Caco-2 (cell line): ENCODE data around the gene WDR76. TPM values are rescaled to one million over a fixed set of nuclear protein-coding genes. Genes with fewer than 3 reads are reported as not detected.

Source experiments
- BruUV-seq: library from RNA; stranded (reverse); fragments of 400-500 nt; replicated peaks from 2 replicates; lab custom pipeline; 2021; lab: Mats Ljungman, UMichigan
- CTCF ChIA-PET: fragments of 300-600 bp; sonication (Branson Sonifier 250); formaldehyde crosslinking; loops from one replicate; lab custom pipeline; 2022; ENCODE audit warnings: antibody characterized with exemption; lab: Charles Lee
- POLR2A ChIA-PET: fragments of 300-600 bp; sonication (Branson Sonifier 250); formaldehyde crosslinking; loops from one replicate; lab custom pipeline; 2022; ENCODE audit warnings: antibody characterized with exemption; lab: Charles Lee
- DNase-seq, 2 experiments: peaks; one replicate each; pipeline versions ENCODE4 v3.0.0 to v3.0.0-alpha.2; 2020 to 2022
- H3K27me3 ChIP-seq: replicated peaks from 2 replicates; pipeline ENCODE4 v1.6.0; 2011; ENCODE audit warnings: low read length; ENCODE audit not compliant: control insufficient read depth, insufficient read depth
- H3K36me3 ChIP-seq: 2 replicates; pipeline ENCODE4 v1.5.1; 2011; ENCODE audit warnings: low read length; ENCODE audit not compliant: control insufficient read depth, insufficient read depth
- H3K4me1 ChIP-seq: fragments of 250-450 bp; sonication (Bioruptor Pico); 2 replicates; pipeline ENCODE4 v1.5.1; 2020; ENCODE audit warnings: mild to moderate bottlenecking
- H3K4me3 ChIP-seq: 2 replicates; pipeline ENCODE4 v1.5.1; 2011; ENCODE audit warnings: low read depth, mild to moderate bottlenecking, control low read depth, low read length
- H3K9me3 ChIP-seq: fragments of 250-450 bp; sonication (Bioruptor Pico); 2 replicates; pipeline ENCODE4 v1.5.1; 2020; ENCODE audit warnings: mild to moderate bottlenecking, moderate library complexity
- H3K27ac Mint-ChIP-seq: one replicate; pipeline ENCODE4 v1.8.0; 2022; ENCODE audit warnings: mixed read lengths; ENCODE audit not compliant: unreplicated experiment
- H3K27me3 Mint-ChIP-seq: one replicate; pipeline ENCODE4 v1.8.0; 2022; ENCODE audit warnings: mixed read lengths; ENCODE audit not compliant: insufficient read depth, unreplicated experiment
- H3K36me3 Mint-ChIP-seq: one replicate; pipeline ENCODE4 v1.8.0; 2022; ENCODE audit warnings: mild to moderate bottlenecking, mixed read lengths; ENCODE audit not compliant: insufficient read depth, unreplicated experiment
- H3K4me1 Mint-ChIP-seq: one replicate; pipeline ENCODE4 v1.8.0; 2022; ENCODE audit warnings: low read depth, mixed read lengths; ENCODE audit not compliant: unreplicated experiment
- H3K4me3 Mint-ChIP-seq: one replicate; pipeline ENCODE4 v1.8.0; 2022; ENCODE audit warnings: mild to moderate bottlenecking, moderate library complexity, mixed read lengths; ENCODE audit not compliant: unreplicated experiment
- H3K9me3 Mint-ChIP-seq: one replicate; pipeline ENCODE4 v1.8.0; 2022; ENCODE audit warnings: mixed read lengths; ENCODE audit not compliant: unreplicated experiment
- CTCF ChIP-seq, 2 experiments: fragments of 200-600 bp in 1 of 2; IDR thresholded peaks; 1 replicate in 1 of 2; 2 replicates in 1 of 2; pipeline versions ENCODE4 v1.5.1 to v1.8.0; 2011 to 2022; ENCODE audit warnings: antibody characterized with exemption in 1 of 2, control low read depth in 1 of 2, inconsistent platforms in 1 of 2, low read depth in 1 of 2, low read length in 1 of 2, mild to moderate bottlenecking in 1 of 2, moderate library complexity in 1 of 2; ENCODE audit not compliant: insufficient read depth in 1 of 2, severe bottlenecking in 1 of 2, unreplicated experiment in 1 of 2
- intact Hi-C: fragments of 100-400 bp; cut with micrococcal nuclease; formaldehyde crosslinking; loops from one replicate; pipeline ENCODE4 v1.10.0; 2022; ENCODE audit not compliant: unreplicated experiment
- total RNA-seq: library from RNA; stranded (reverse); gene quantifications from 2 replicates; pipeline ENCODE4 v1.2.3, GENCODE V29; 2022

WDR76 gene
- total RNA-seq, 1 experiment from 2014 or later = 26.9 TPM

GRCh38 chr15:43873651-43874050 lies 46.8 kb downstream of the WDR76 start:
- no TSS peak for BruUV-seq
- Histone ChIP-seq H3K4me3 (no peak overlapping the region), H3K4me1 (peaks cover 21% of the 10 kb centered on the region), H3K9me3 (no peaks in the 10 kb centered on the region), H3K36me3 (no peaks in the 10 kb centered on the region; the same call in none of the 2 replicates), H3K27me3 (no peaks in the 10 kb centered on the region)
- Mint-ChIP-seq H3K27me3 (no peaks in the 10 kb centered on the region), H3K4me3 (no peak overlapping the region), H3K36me3 (peaks cover 73% of the 10 kb centered on the region), H3K27ac (no peak overlapping the region), H3K4me1 (peaks cover 14% of the 10 kb centered on the region), H3K9me3 (no peaks in the 10 kb centered on the region)
- POLR2A ChIA-PET = no interaction called here
- intact Hi-C loops = loop anchor here (10.0 kb wide), 1 partner anchor 631 kb away; no protein-coding TSS in a partner anchor
- DNase-seq = no peak
- TF ChIP-seq CTCF (IDR thresholded peaks at IDR 0.05; ENCODE audit: insufficient read depth in 1 of 2, low read depth in 1 of 2, low read length in 1 of 2, severe bottlenecking in 1 of 2, unreplicated experiment in 1 of 2) = no peak
- CTCF ChIA-PET = interaction anchor here (0.6 kb wide), 1 partner anchor 19 kb away, joined by 5 read pairs; no protein-coding TSS in a partner anchor

GRCh38 chr15:43876872-43877271 lies 50.1 kb downstream of the WDR76 start:
- no peaks in the 10 kb centered on the region for H3K27me3 ChIP-seq
- CTCF ChIA-PET = interaction anchor here (1.5 kb wide), 1 partner anchor 26 kb away, joined by 5 read pairs; no protein-coding TSS in a partner anchor

GRCh38 chr15:43877371-43877770 lies 50.6 kb downstream of the WDR76 start:
- no peaks in the 10 kb centered on the region for H3K9me3 Mint-ChIP-seq
- Histone ChIP-seq H3K27me3 (no peaks in the 10 kb centered on the region), H3K4me1 (peaks cover 40% of the 10 kb centered on the region), H3K4me3 (no peak overlapping the region), H3K36me3 (no peaks in the 10 kb centered on the region; the same call in none of the 2 replicates), H3K9me3 (no peaks in the 10 kb centered on the region)
- H3K27me3 Mint-ChIP-seq = no peaks in the 10 kb centered on the region
- DNase-seq = peak; percentile 61 to 69
- peaks cover 20% of the 10 kb centered on the region for H3K4me1 Mint-ChIP-seq
- no peak for TF ChIP-seq CTCF (IDR thresholded peaks at IDR 0.05; ENCODE audit: insufficient read depth in 1 of 2, low read depth in 1 of 2, low read length in 1 of 2, severe bottlenecking in 1 of 2, unreplicated experiment in 1 of 2)
- H3K27ac Mint-ChIP-seq = peak overlapping the region; percentile 43
- no TSS peak for BruUV-seq
- H3K36me3 Mint-ChIP-seq = peaks cover 83% of the 10 kb centered on the region
- POLR2A ChIA-PET = interaction anchor here (0.7 to 1.0 kb wide), 2 partner anchors 11 to 30 kb away, joined by 3 to 5 read pairs; no protein-coding TSS in a partner anchor
- intact Hi-C loops = loop anchor here (1.0 to 10.0 kb wide), 2 partner anchors 12 to 627 kb away; no protein-coding TSS in a partner anchor
- H3K4me3 Mint-ChIP-seq = no peak overlapping the region
- CTCF ChIA-PET = interaction anchor here (1.5 kb wide), 1 partner anchor 26 kb away, joined by 5 read pairs; no protein-coding TSS in a partner anchor

More at GRCh38 chr15:43876872-43877271, 50.1 kb downstream of the WDR76 start:
- intact Hi-C loops = loop anchor here (1.0 to 10.0 kb wide), 2 partner anchors 12 to 628 kb away; no protein-coding TSS in a partner anchor
- Mint-ChIP-seq H3K27me3 (no peaks in the 10 kb centered on the region), H3K4me3 (no peak overlapping the region), H3K36me3 (peaks cover 81% of the 10 kb centered on the region), H3K27ac (peak overlapping the region; percentile 43), H3K9me3 (no peaks in the 10 kb centered on the region), H3K4me1 (peaks cover 20% of the 10 kb centered on the region)
- H3K4me1 ChIP-seq = peaks cover 40% of the 10 kb centered on the region
- POLR2A ChIA-PET = interaction anchor here (1.0 kb wide), 1 partner anchor 10 kb away, joined by 5 read pairs; no protein-coding TSS in a partner anchor
- H3K4me3 ChIP-seq = no peak overlapping the region
- no peak for DNase-seq
- no peaks in the 10 kb centered on the region for H3K9me3 ChIP-seq
- no peak for TF ChIP-seq CTCF (IDR thresholded peaks at IDR 0.05; ENCODE audit: insufficient read depth in 1 of 2, low read depth in 1 of 2, low read length in 1 of 2, severe bottlenecking in 1 of 2, unreplicated experiment in 1 of 2)
- no peaks in the 10 kb centered on the region; the same call in none of the 2 replicates for H3K36me3 ChIP-seq
- BruUV-seq = TSS peak; percentile 37
